Activated T-helper 17 cell treated with anti-CD3 and anti-CD28 coated beads, Interleukin-2, amount 50 U/mL, for 72 hours (primary cell): ENCODE data around the gene ABHD4. TPM values are rescaled to one million over a fixed set of nuclear protein-coding genes. Genes with fewer than 3 reads are reported as not detected.
"Not testable (repeated sequence)": the region's sequence is repeated elsewhere in the genome, so short reads cannot be mapped to it uniquely, and the experiment has no call there.

Source experiments
- ATAC-seq: fragments of 150-1000 bp; cut with Tn5 transposase; replicated peaks from 2 replicates; pipeline ENCODE4 v1.10.0; 2021; ENCODE audit warnings: mild to moderate bottlenecking, moderate library complexity
- H3K27ac Mint-ChIP-seq: one replicate; pipeline ENCODE4 v1.8.0; 2022; ENCODE audit warnings: mixed read lengths
- H3K27me3 Mint-ChIP-seq: one replicate; pipeline ENCODE4 v1.8.0; 2022; ENCODE audit warnings: mixed read lengths
- H3K36me3 Mint-ChIP-seq: one replicate; pipeline ENCODE4 v1.8.0; 2022; ENCODE audit warnings: low read depth, mild to moderate bottlenecking, mixed read lengths
- H3K4me1 Mint-ChIP-seq: one replicate; pipeline ENCODE4 v1.8.0; 2022; ENCODE audit warnings: mixed read lengths
- H3K4me3 Mint-ChIP-seq: one replicate; pipeline ENCODE4 v1.8.0; 2022; ENCODE audit warnings: mild to moderate bottlenecking, mixed read lengths
- H3K9me3 Mint-ChIP-seq: one replicate; pipeline ENCODE4 v1.8.0; 2022; ENCODE audit warnings: mixed read lengths
- total RNA-seq, 2 donors: library from RNA; stranded (reverse); gene quantifications; one replicate each; pipeline ENCODE4 v1.2.3, GENCODE V29; 2022

ABHD4 gene
- total RNA-seq, 2 donors from 2014 or later = 11.2 to 31.0 TPM

- Mint-ChIP-seq H3K4me3 (peak overlapping the region; percentile 88), H3K4me1 (peaks cover 44% of the 10 kb centered on the region), H3K36me3 (peaks cover 68% of the 10 kb centered on the region), H3K27me3 (no peaks in the 10 kb centered on the region), H3K9me3 (no peaks in the 10 kb centered on the region), H3K27ac (peak overlapping the region; percentile 99)
- ATAC-seq = peak; percentile 13
Measured at GRCh38 chr14:22556990-22557623, 41.0 kb upstream of the ABHD4 start.

GRCh38 chr14:22557846-22558220, 40.3 kb upstream of the ABHD4 start:
- Mint-ChIP-seq H3K27me3 (no peaks in the 10 kb centered on the region), H3K36me3 (peaks cover 66% of the 10 kb centered on the region), H3K27ac (peak overlapping the region; percentile 99), H3K9me3 (no peaks in the 10 kb centered on the region), H3K4me1 (peaks cover 41% of the 10 kb centered on the region), H3K4me3 (peak overlapping the region; percentile 88)
- ATAC-seq = no peak

GRCh38 chr14:22558221-22558913, 39.7 kb upstream of the ABHD4 start:
- H3K36me3 Mint-ChIP-seq = peaks cover 66% of the 10 kb centered on the region
- H3K4me1 Mint-ChIP-seq = peaks cover 41% of the 10 kb centered on the region
- H3K9me3 Mint-ChIP-seq = no peaks in the 10 kb centered on the region
- H3K27me3 Mint-ChIP-seq = no peaks in the 10 kb centered on the region
- H3K27ac Mint-ChIP-seq = peak overlapping the region; percentile 99
- H3K4me3 Mint-ChIP-seq = peak overlapping the region; percentile 88
- ATAC-seq = peak; percentile 29

GRCh38 chr14:22559041-22559440, 39.1 kb upstream of the ABHD4 start:
- Mint-ChIP-seq H3K4me3 (peak overlapping the region; percentile 88), H3K27me3 (no peaks in the 10 kb centered on the region), H3K36me3 (peaks cover 67% of the 10 kb centered on the region), H3K27ac (peak overlapping the region; percentile 99), H3K4me1 (peaks cover 44% of the 10 kb centered on the region), H3K9me3 (no peaks in the 10 kb centered on the region)
- no peak for ATAC-seq

- Mint-ChIP-seq H3K36me3 (peaks cover 75% of the 10 kb centered on the region), H3K27ac (peak overlapping the region; percentile 99), H3K4me1 (peaks cover 50% of the 10 kb centered on the region), H3K4me3 (peak overlapping the region; percentile 88), H3K27me3 (no peaks in the 10 kb centered on the region), H3K9me3 (no peaks in the 10 kb centered on the region)
- peak; percentile 5 for ATAC-seq
Measured at GRCh38 chr14:22560662-22561365, 37.3 kb upstream of the ABHD4 start.

- H3K9me3 Mint-ChIP-seq = no peaks in the 10 kb centered on the region
- H3K27ac Mint-ChIP-seq = peak overlapping the region; percentile 99
- H3K36me3 Mint-ChIP-seq = peaks cover 75% of the 10 kb centered on the region
- H3K4me3 Mint-ChIP-seq = peak overlapping the region; percentile 88
- peaks cover 45% of the 10 kb centered on the region for H3K4me1 Mint-ChIP-seq
- no peak for ATAC-seq
- no peaks in the 10 kb centered on the region for H3K27me3 Mint-ChIP-seq
Measured at GRCh38 chr14:22561366-22561660, 36.8 kb upstream of the ABHD4 start.

GRCh38 chr14:22561661-22562579, 36.2 kb upstream of the ABHD4 start:
- peak overlapping the region; percentile 99 for H3K27ac Mint-ChIP-seq
- peaks cover 75% of the 10 kb centered on the region for H3K36me3 Mint-ChIP-seq
- peak overlapping the region; percentile 88 for H3K4me3 Mint-ChIP-seq
- no peaks in the 10 kb centered on the region for H3K9me3 Mint-ChIP-seq
- H3K4me1 Mint-ChIP-seq = peaks cover 46% of the 10 kb centered on the region
- no peaks in the 10 kb centered on the region for H3K27me3 Mint-ChIP-seq
- ATAC-seq = peak; percentile 33

GRCh38 chr14:22563987-22564386, 34.1 kb upstream of the ABHD4 start:
- Mint-ChIP-seq H3K4me1 (peaks cover 60% of the 10 kb centered on the region), H3K4me3 (peak overlapping the region; percentile 88), H3K36me3 (peaks cover 82% of the 10 kb centered on the region), H3K27ac (peak overlapping the region; percentile 99), H3K9me3 (no peaks in the 10 kb centered on the region), H3K27me3 (no peaks in the 10 kb centered on the region)
- peak; percentile 20 for ATAC-seq

- Mint-ChIP-seq H3K4me1 (peaks cover 60% of the 10 kb centered on the region), H3K36me3 (peaks cover 85% of the 10 kb centered on the region), H3K27ac (peak overlapping the region; percentile 99), H3K27me3 (no peaks in the 10 kb centered on the region), H3K4me3 (peak overlapping the region; percentile 88), H3K9me3 (no peaks in the 10 kb centered on the region)
- no peak for ATAC-seq
Measured at GRCh38 chr14:22564463-22564862, 33.6 kb upstream of the ABHD4 start.

GRCh38 chr14:22565391-22565945, 32.6 kb upstream of the ABHD4 start:
- ATAC-seq = no peak
- peaks cover 90% of the 10 kb centered on the region for H3K36me3 Mint-ChIP-seq

GRCh38 chr14:22566266-22566665, 31.8 kb upstream of the ABHD4 start:
- ATAC-seq, H3K9me3 Mint-ChIP-seq, H3K27me3 Mint-ChIP-seq: not testable (repeated sequence)
- Mint-ChIP-seq H3K4me1 (peaks cover 56% of the 10 kb centered on the region), H3K4me3 (peak overlapping the region; percentile 88), H3K27ac (peak overlapping the region; percentile 99), H3K36me3 (peaks cover 98% of the 10 kb centered on the region)

More at GRCh38 chr14:22565391-22565945, 32.6 kb upstream of the ABHD4 start:
- peak overlapping the region; percentile 88 for H3K4me3 Mint-ChIP-seq
- peak overlapping the region; percentile 99 for H3K27ac Mint-ChIP-seq
- H3K27me3 Mint-ChIP-seq = no peaks in the 10 kb centered on the region
- H3K4me1 Mint-ChIP-seq = peaks cover 62% of the 10 kb centered on the region
- H3K9me3 Mint-ChIP-seq = no peaks in the 10 kb centered on the region

GRCh38 chr14:22566845-22567244, 31.3 kb upstream of the ABHD4 start:
- peak; percentile 52 for ATAC-seq

GRCh38 chr14:22567437-22567836, 30.7 kb upstream of the ABHD4 start:
- Mint-ChIP-seq H3K9me3 (no peaks in the 10 kb centered on the region), H3K36me3 (peaks cover 99% of the 10 kb centered on the region), H3K4me3 (peak overlapping the region; percentile 88), H3K4me1 (peaks cover 50% of the 10 kb centered on the region), H3K27ac (peak overlapping the region; percentile 99), H3K27me3 (no peaks in the 10 kb centered on the region)
- ATAC-seq = peak; percentile 31

More at GRCh38 chr14:22566845-22567244, 31.3 kb upstream of the ABHD4 start:
- H3K4me1 Mint-ChIP-seq = peaks cover 50% of the 10 kb centered on the region
- peak overlapping the region; percentile 99 for H3K27ac Mint-ChIP-seq
- no peaks in the 10 kb centered on the region for H3K27me3 Mint-ChIP-seq
- H3K4me3 Mint-ChIP-seq = peak overlapping the region; percentile 88
- no peaks in the 10 kb centered on the region for H3K9me3 Mint-ChIP-seq
- peaks cover 98% of the 10 kb centered on the region for H3K36me3 Mint-ChIP-seq
